ENCODE data around the gene PDGFC.
A peak's percentile ranks its signal among the peaks of the same experiment; 100 is the strongest.

The PDGFC gene

GRCh38 chr4:156782491-156782890 is 189.1 kb downstream of the PDGFC start:
- no peaks in the 10 kb centered on the region for H3K9me3 ChIP-seq (ENCODE audit: control insufficient read depth in 5 of 5, low read length in 5 of 5)
- H3K4me3 ChIP-seq (ENCODE audit: low read depth in 1 of 5, low read length in 5 of 5): no peak overlapping the region
- H3K27me3 ChIP-seq (ENCODE audit: control insufficient read depth in 5 of 5, insufficient read depth in 4 of 5, low read length in 5 of 5): no peaks in the 10 kb centered on the region
- H3K9ac ChIP-seq (ENCODE audit: low read length in 5 of 5): no peak overlapping the region
- peaks cover 0 to under 1% (median 0%) of the 10 kb centered on the region in 5 donors for H3K36me3 ChIP-seq (ENCODE audit: control insufficient read depth in 5 of 5, insufficient read depth in 5 of 5, low read length in 5 of 5)
- peaks cover 0 to 9% (median 0%) of the 10 kb centered on the region in 5 donors for H3K4me1 ChIP-seq (ENCODE audit: control insufficient read depth in 5 of 5, insufficient read depth in 5 of 5, low read length in 5 of 5)
- no peak overlapping the region for H3K27ac ChIP-seq (ENCODE audit: low read depth, low read length)

- H3K4me3 ChIP-seq (ENCODE audit: low read depth in 1 of 5, low read length in 5 of 5): no peak overlapping the region
- no peaks in the 10 kb centered on the region for H3K9me3 ChIP-seq (ENCODE audit: control insufficient read depth in 5 of 5, low read length in 5 of 5)
- H3K27ac ChIP-seq (ENCODE audit: low read depth, low read length): no peak overlapping the region
- no peak overlapping the region for H3K9ac ChIP-seq (ENCODE audit: low read length in 5 of 5)
- H3K27me3 ChIP-seq (ENCODE audit: control insufficient read depth in 5 of 5, insufficient read depth in 4 of 5, low read length in 5 of 5): no peaks in the 10 kb centered on the region
- H3K4me1 ChIP-seq (ENCODE audit: control insufficient read depth in 5 of 5, insufficient read depth in 5 of 5, low read length in 5 of 5): peaks cover 0 to 9% (median 0%) of the 10 kb centered on the region in 5 donors
- no peaks in the 10 kb centered on the region for H3K36me3 ChIP-seq (ENCODE audit: control insufficient read depth in 5 of 5, insufficient read depth in 5 of 5, low read length in 5 of 5)
Measured at GRCh38 chr4:156781852-156782251, 189.7 kb downstream of the PDGFC start.

- H3K27ac ChIP-seq (ENCODE audit: low read depth, low read length): no peak overlapping the region
- H3K9ac ChIP-seq (ENCODE audit: low read length in 5 of 5): no peak overlapping the region
- H3K4me3 ChIP-seq (ENCODE audit: low read depth in 1 of 5, low read length in 5 of 5): no peak overlapping the region
- no peaks in the 10 kb centered on the region for H3K36me3 ChIP-seq (ENCODE audit: control insufficient read depth in 5 of 5, insufficient read depth in 5 of 5, low read length in 5 of 5)
- peaks cover 0 to 9% (median 3%) of the 10 kb centered on the region in 5 donors for H3K4me1 ChIP-seq (ENCODE audit: control insufficient read depth in 5 of 5, insufficient read depth in 5 of 5, low read length in 5 of 5)
- H3K27me3 ChIP-seq (ENCODE audit: control insufficient read depth in 5 of 5, insufficient read depth in 4 of 5, low read length in 5 of 5): no peaks in the 10 kb centered on the region
- H3K9me3 ChIP-seq (ENCODE audit: control insufficient read depth in 5 of 5, low read length in 5 of 5): no peaks in the 10 kb centered on the region
Measured at GRCh38 chr4:156779774-156780173, 191.8 kb downstream of the PDGFC start.

GRCh38 chr4:156779042-156779441 is 192.6 kb downstream of the PDGFC start:
- H3K36me3 ChIP-seq (ENCODE audit: control insufficient read depth in 5 of 5, insufficient read depth in 5 of 5, low read length in 5 of 5): no peaks in the 10 kb centered on the region
- H3K9ac ChIP-seq (ENCODE audit: low read length in 5 of 5): no peak overlapping the region
- H3K27ac ChIP-seq (ENCODE audit: low read depth, low read length): no peak overlapping the region
- H3K27me3 ChIP-seq (ENCODE audit: control insufficient read depth in 5 of 5, insufficient read depth in 4 of 5, low read length in 5 of 5): no peaks in the 10 kb centered on the region
- H3K4me3 ChIP-seq (ENCODE audit: low read depth in 1 of 5, low read length in 5 of 5): no peak overlapping the region
- H3K4me1 ChIP-seq (ENCODE audit: control insufficient read depth in 5 of 5, insufficient read depth in 5 of 5, low read length in 5 of 5): peaks cover 0 to 12% (median 3%) of the 10 kb centered on the region in 5 donors
- H3K9me3 ChIP-seq (ENCODE audit: control insufficient read depth in 5 of 5, low read length in 5 of 5): no peaks in the 10 kb centered on the region

- Histone ChIP-seq H3K36me3 (ENCODE audit: control insufficient read depth in 5 of 5, insufficient read depth in 5 of 5, low read length in 5 of 5) (no peaks in the 10 kb centered on the region), H3K27me3 (ENCODE audit: control insufficient read depth in 5 of 5, insufficient read depth in 4 of 5, low read length in 5 of 5) (no peaks in the 10 kb centered on the region), H3K9ac (ENCODE audit: low read length in 5 of 5) (no peak overlapping the region), H3K4me3 (ENCODE audit: low read depth in 1 of 5, low read length in 5 of 5) (no peak overlapping the region), H3K4me1 (ENCODE audit: control insufficient read depth in 5 of 5, insufficient read depth in 5 of 5, low read length in 5 of 5) (peaks cover 0 to 13% (median 4%) of the 10 kb centered on the region in 5 donors), H3K9me3 (ENCODE audit: control insufficient read depth in 5 of 5, low read length in 5 of 5) (no peaks in the 10 kb centered on the region), H3K27ac (ENCODE audit: low read depth, low read length) (no peak overlapping the region)
Measured at GRCh38 chr4:156778606-156779005, 193.0 kb downstream of the PDGFC start.

- Histone ChIP-seq H3K4me1 (ENCODE audit: control insufficient read depth in 5 of 5, insufficient read depth in 5 of 5, low read length in 5 of 5) (peaks cover 0 to 13% (median 4%) of the 10 kb centered on the region in 5 donors), H3K27ac (ENCODE audit: low read depth, low read length) (no peak overlapping the region), H3K9me3 (ENCODE audit: control insufficient read depth in 5 of 5, low read length in 5 of 5) (no peaks in the 10 kb centered on the region), H3K27me3 (ENCODE audit: control insufficient read depth in 5 of 5, insufficient read depth in 4 of 5, low read length in 5 of 5) (no peaks in the 10 kb centered on the region), H3K36me3 (ENCODE audit: control insufficient read depth in 5 of 5, insufficient read depth in 5 of 5, low read length in 5 of 5) (no peaks in the 10 kb centered on the region), H3K9ac (ENCODE audit: low read length in 5 of 5) (no peak overlapping the region), H3K4me3 (ENCODE audit: low read depth in 1 of 5, low read length in 5 of 5) (no peak overlapping the region)
Measured at GRCh38 chr4:156778093-156778492, 193.5 kb downstream of the PDGFC start.

GRCh38 chr4:156775813-156776212 is 195.8 kb downstream of the PDGFC start:
- Histone ChIP-seq H3K27ac (ENCODE audit: low read depth, low read length) (no peak overlapping the region), H3K4me3 (ENCODE audit: low read depth in 1 of 5, low read length in 5 of 5) (no peak overlapping the region), H3K36me3 (ENCODE audit: control insufficient read depth in 5 of 5, insufficient read depth in 5 of 5, low read length in 5 of 5) (no peaks in the 10 kb centered on the region), H3K27me3 (ENCODE audit: control insufficient read depth in 5 of 5, insufficient read depth in 4 of 5, low read length in 5 of 5) (no peaks in the 10 kb centered on the region), H3K9me3 (ENCODE audit: control insufficient read depth in 5 of 5, low read length in 5 of 5) (no peaks in the 10 kb centered on the region), H3K4me1 (ENCODE audit: control insufficient read depth in 5 of 5, insufficient read depth in 5 of 5, low read length in 5 of 5) (peaks cover 3 to 29% (median 14%) of the 10 kb centered on the region in 5 donors), H3K9ac (ENCODE audit: low read length in 5 of 5) (no peak overlapping the region)

GRCh38 chr4:156774422-156774821 is 197.2 kb downstream of the PDGFC start:
- no peak overlapping the region for H3K4me3 ChIP-seq (ENCODE audit: low read depth in 1 of 5, low read length in 5 of 5)
- no peaks in the 10 kb centered on the region for H3K9me3 ChIP-seq (ENCODE audit: control insufficient read depth in 5 of 5, low read length in 5 of 5)
- no peaks in the 10 kb centered on the region for H3K36me3 ChIP-seq (ENCODE audit: control insufficient read depth in 5 of 5, insufficient read depth in 5 of 5, low read length in 5 of 5)
- no peaks in the 10 kb centered on the region for H3K27me3 ChIP-seq (ENCODE audit: control insufficient read depth in 5 of 5, insufficient read depth in 4 of 5, low read length in 5 of 5)
- H3K9ac ChIP-seq (ENCODE audit: low read length in 5 of 5): no peak overlapping the region
- no peak overlapping the region for H3K27ac ChIP-seq (ENCODE audit: low read depth, low read length)
- H3K4me1 ChIP-seq (ENCODE audit: control insufficient read depth in 5 of 5, insufficient read depth in 5 of 5, low read length in 5 of 5): peaks cover 3 to 40% (median 17%) of the 10 kb centered on the region in 5 donors

- H3K4me1 ChIP-seq (ENCODE audit: control insufficient read depth in 5 of 5, insufficient read depth in 5 of 5, low read length in 5 of 5): peaks cover 3 to 40% (median 17%) of the 10 kb centered on the region in 5 donors
- no peak overlapping the region for H3K27ac ChIP-seq (ENCODE audit: low read depth, low read length)
- no peak overlapping the region for H3K4me3 ChIP-seq (ENCODE audit: low read depth in 1 of 5, low read length in 5 of 5)
Measured at GRCh38 chr4:156773648-156774357, 197.8 kb downstream of the PDGFC start.

GRCh38 chr4:156771171-156771837 is 200.3 kb downstream of the PDGFC start:
- Histone ChIP-seq H3K27me3 (ENCODE audit: control insufficient read depth in 5 of 5, insufficient read depth in 4 of 5, low read length in 5 of 5) (no peaks in the 10 kb centered on the region), H3K27ac (ENCODE audit: low read depth, low read length) (peak overlapping the region; percentile 50), H3K9ac (ENCODE audit: low read length in 5 of 5) (peak overlapping the region in 1 of 5 donors; percentile 45), H3K36me3 (ENCODE audit: control insufficient read depth in 5 of 5, insufficient read depth in 5 of 5, low read length in 5 of 5) (peaks cover 0 to 8% (median 0%) of the 10 kb centered on the region in 5 donors), H3K9me3 (ENCODE audit: control insufficient read depth in 5 of 5, low read length in 5 of 5) (no peaks in the 10 kb centered on the region), H3K4me3 (ENCODE audit: low read depth in 1 of 5, low read length in 5 of 5) (peak overlapping the region; percentile 8 to 57 (median 41)), H3K4me1 (ENCODE audit: control insufficient read depth in 5 of 5, insufficient read depth in 5 of 5, low read length in 5 of 5) (peaks cover 3 to 34% (median 15%) of the 10 kb centered on the region in 5 donors)

More at GRCh38 chr4:156773648-156774357, 197.8 kb downstream of the PDGFC start:
- Histone ChIP-seq H3K9me3 (ENCODE audit: control insufficient read depth in 5 of 5, low read length in 5 of 5) (no peaks in the 10 kb centered on the region), H3K36me3 (ENCODE audit: control insufficient read depth in 5 of 5, insufficient read depth in 5 of 5, low read length in 5 of 5) (no peaks in the 10 kb centered on the region), H3K27me3 (ENCODE audit: control insufficient read depth in 5 of 5, insufficient read depth in 4 of 5, low read length in 5 of 5) (no peaks in the 10 kb centered on the region), H3K9ac (ENCODE audit: low read length in 5 of 5) (no peak overlapping the region)

All from subcutaneous abdominal adipose tissue (tissue), 5 donors.